A549 (cell line): ENCODE data around the gene COL13A1.

ENCODE experiments used
- BHLHE40 ChIP-seq: IDR thresholded peaks from 2 replicates; pipeline ENCODE4 v1.6.1; 2012; ENCODE audit warnings: low read depth, low read length, inconsistent platforms
- EP300 ChIP-seq, 2 experiments: fragments of >200 bp; sonication (Bioruptor Twin); formaldehyde crosslinking; IDR thresholded peaks; 2 replicates in 1 of 2; 3 replicates in 1 of 2; pipeline ENCODE4 v1.6.1; 2016 to 2017
- ESRRA ChIP-seq: fragments of 150-350 bp; IDR thresholded peaks from 2 replicates; pipeline ENCODE4 v1.6.1; 2014; ENCODE audit warnings: mild to moderate bottlenecking, low read length, borderline replicate concordance
- HOXB5 ChIP-seq: fragments of 250-450 bp; sonication (Bioruptor Pico); IDR thresholded peaks from 2 replicates; pipeline ENCODE4 v1.5.0; 2020; ENCODE audit warnings: mild to moderate bottlenecking, moderate library complexity
- JUN ChIP-seq, 2 experiments: fragments of >200 bp; sonication (Bioruptor Twin); formaldehyde crosslinking; IDR thresholded peaks; 2 replicates in 1 of 2; 3 replicates in 1 of 2; pipeline ENCODE4 v1.6.1; 2016 to 2017
- MAZ ChIP-seq: fragments of 150-350 bp; IDR thresholded peaks from 2 replicates; pipeline ENCODE4 v1.6.1; 2014; ENCODE audit warnings: antibody characterized with exemption, low read depth, low read length, borderline replicate concordance
- POLR2A ChIP-seq: IDR thresholded peaks from 2 replicates; pipeline ENCODE4 v1.6.1; 2012; ENCODE audit warnings: mild to moderate bottlenecking, low read length
- RAD21 ChIP-seq, 2 experiments: fragments of >200 bp in 1 of 2; sonication (Bioruptor Twin) in 1 of 2; formaldehyde crosslinking in 1 of 2; IDR thresholded peaks in 1 of 2; conservative IDR thresholded peaks in 1 of 2; 2 replicates in 1 of 2; 3 replicates in 1 of 2; pipeline ENCODE4 v1.6.1; 2012 to 2018; ENCODE audit warnings: inconsistent platforms in 1 of 2
- RFX5 ChIP-seq: fragments of 450-650 bp; IDR thresholded peaks from 2 replicates; pipeline ENCODE4 v1.7.1; 2014; ENCODE audit warnings: antibody characterized with exemption, mild to moderate bottlenecking, moderate library complexity
- SMC3 ChIP-seq: fragments of >200 bp; sonication (Bioruptor Twin); formaldehyde crosslinking; IDR thresholded peaks from 3 replicates; pipeline ENCODE4 v1.6.1; 2018; ENCODE audit warnings: inconsistent platforms
- ZC3H11A ChIP-seq: fragments of 450-650 bp; IDR thresholded peaks from 2 replicates; pipeline ENCODE4 v1.6.1; 2014; ENCODE audit warnings: antibody characterized with exemption, mild to moderate bottlenecking
- TF ChIP-seq, protein P1 (sequence below): fragments of >200 bp; sonication (Bioruptor Twin); formaldehyde crosslinking; IDR thresholded peaks from 3 replicates; pipeline ENCODE4 v1.5.1; 2016
- TF ChIP-seq, protein P2 (sequence below): fragments of 450-650 bp; IDR thresholded peaks from 2 replicates; pipeline ENCODE4 v1.6.1; 2014; ENCODE audit warnings: antibody characterized with exemption

DNA sequence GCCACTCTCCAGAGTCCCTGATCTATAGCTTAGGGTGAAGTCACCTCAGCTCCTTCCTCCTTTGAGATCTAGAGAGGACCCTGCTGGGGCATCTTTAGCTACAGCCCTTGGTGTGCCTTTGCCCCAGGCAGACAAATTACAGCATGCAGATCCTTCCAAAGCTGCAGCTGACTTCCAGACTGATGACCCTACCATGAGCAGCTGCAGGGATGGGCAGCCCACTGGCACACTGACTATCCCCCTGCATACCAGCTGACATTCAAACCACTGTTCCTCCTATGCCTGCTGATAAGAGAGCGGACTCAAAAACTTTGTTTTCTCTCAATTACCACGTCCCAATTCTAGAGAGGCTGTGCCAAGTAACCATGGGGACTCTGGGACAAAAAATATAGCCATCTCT lies 70.6 kb downstream of the COL13A1 start:
- no peak for TF ChIP-seq ZC3H11A
- no peak for TF ChIP-seq POLR2A
- no peak for TF ChIP-seq SMC3
- TF ChIP-seq, protein P1, sequence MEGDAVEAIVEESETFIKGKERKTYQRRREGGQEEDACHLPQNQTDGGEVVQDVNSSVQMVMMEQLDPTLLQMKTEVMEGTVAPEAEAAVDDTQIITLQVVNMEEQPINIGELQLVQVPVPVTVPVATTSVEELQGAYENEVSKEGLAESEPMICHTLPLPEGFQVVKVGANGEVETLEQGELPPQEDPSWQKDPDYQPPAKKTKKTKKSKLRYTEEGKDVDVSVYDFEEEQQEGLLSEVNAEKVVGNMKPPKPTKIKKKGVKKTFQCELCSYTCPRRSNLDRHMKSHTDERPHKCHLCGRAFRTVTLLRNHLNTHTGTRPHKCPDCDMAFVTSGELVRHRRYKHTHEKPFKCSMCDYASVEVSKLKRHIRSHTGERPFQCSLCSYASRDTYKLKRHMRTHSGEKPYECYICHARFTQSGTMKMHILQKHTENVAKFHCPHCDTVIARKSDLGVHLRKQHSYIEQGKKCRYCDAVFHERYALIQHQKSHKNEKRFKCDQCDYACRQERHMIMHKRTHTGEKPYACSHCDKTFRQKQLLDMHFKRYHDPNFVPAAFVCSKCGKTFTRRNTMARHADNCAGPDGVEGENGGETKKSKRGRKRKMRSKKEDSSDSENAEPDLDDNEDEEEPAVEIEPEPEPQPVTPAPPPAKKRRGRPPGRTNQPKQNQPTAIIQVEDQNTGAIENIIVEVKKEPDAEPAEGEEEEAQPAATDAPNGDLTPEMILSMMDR, result no peak
- TF ChIP-seq MAZ, result no peak
- no peak for TF ChIP-seq EP300 (IDR thresholded peaks at IDR 0.05)
- TF ChIP-seq RAD21 (conservative IDR thresholded peaks at IDR 0.05 in 1 of 2, IDR thresholded peaks at IDR 0.05 in 1 of 2), result no peak
- TF ChIP-seq BHLHE40, result no peak
- TF ChIP-seq JUN (IDR thresholded peaks at IDR 0.05), result no peak
- TF ChIP-seq RFX5, result no peak
- no peak for TF ChIP-seq HOXB5 (CRISPR knock-in tag)
- no peak for TF ChIP-seq ESRRA
- TF ChIP-seq, protein P2, sequence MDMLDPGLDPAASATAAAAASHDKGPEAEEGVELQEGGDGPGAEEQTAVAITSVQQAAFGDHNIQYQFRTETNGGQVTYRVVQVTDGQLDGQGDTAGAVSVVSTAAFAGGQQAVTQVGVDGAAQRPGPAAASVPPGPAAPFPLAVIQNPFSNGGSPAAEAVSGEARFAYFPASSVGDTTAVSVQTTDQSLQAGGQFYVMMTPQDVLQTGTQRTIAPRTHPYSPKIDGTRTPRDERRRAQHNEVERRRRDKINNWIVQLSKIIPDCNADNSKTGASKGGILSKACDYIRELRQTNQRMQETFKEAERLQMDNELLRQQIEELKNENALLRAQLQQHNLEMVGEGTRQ, result no peak
